NCI-H345 (cell line): ENCODE data around the gene ARFGAP1.

Source experiments
- DNase-seq: peaks from one replicate; lab custom pipeline; 2025; lab: John Stamatoyannopoulos, UW

ARFGAP1 gene

GRCh38 chr20:63272105-63273058 is at the start of gene ARFGAP1:
Gene ARFGAP1 (plus strand): TSS chr20:63272813. CDS start chr20:63275581, 2,768 bp downstream.
- peak; percentile 94 for DNase-seq

- DNase-seq, result peak; percentile 73
Observed at GRCh38 chr20:63223121-63223825, 49.3 kb upstream of the ARFGAP1 start.

- DNase-seq, result no peak
Observed at GRCh38 chr20:63223826-63224207, 48.8 kb upstream of the ARFGAP1 start.

- DNase-seq, result peak; percentile 63
Observed at GRCh38 chr20:63224412-63225081, 48.1 kb upstream of the ARFGAP1 start.

- peak; percentile 35 for DNase-seq
Observed at GRCh38 chr20:63225082-63225454, 47.5 kb upstream of the ARFGAP1 start.

GRCh38 chr20:63226042-63226943 is 46.3 kb upstream of the ARFGAP1 start:
- no peak for DNase-seq

- no peak for DNase-seq
Observed at GRCh38 chr20:63227260-63227659, 45.4 kb upstream of the ARFGAP1 start.

- DNase-seq, result no peak
Observed at GRCh38 chr20:63228806-63229205, 43.8 kb upstream of the ARFGAP1 start.

- no peak for DNase-seq
Observed at GRCh38 chr20:63230800-63231268, 41.8 kb upstream of the ARFGAP1 start.

GRCh38 chr20:63232235-63233060 is 40.2 kb upstream of the ARFGAP1 start:
- no peak for DNase-seq

- DNase-seq, result no peak
Observed at GRCh38 chr20:63233061-63233344, 39.6 kb upstream of the ARFGAP1 start.

- DNase-seq, result no peak
Observed at GRCh38 chr20:63233924-63234323, 38.7 kb upstream of the ARFGAP1 start.

GRCh38 chr20:63234693-63235398 is 37.8 kb upstream of the ARFGAP1 start:
- peak; percentile 59 for DNase-seq

- DNase-seq, result no peak
Observed at GRCh38 chr20:63235399-63235983, 37.1 kb upstream of the ARFGAP1 start, which contains the start of gene BIRC7. Gene BIRC7 (plus strand): TSS chr20:63235905. CDS start chr20:63236097, 192 bp downstream.

GRCh38 chr20:63236116-63236837 is 36.3 kb upstream of the ARFGAP1 start:
- DNase-seq, result no peak

- no peak for DNase-seq
Observed at GRCh38 chr20:63238031-63238430, 34.6 kb upstream of the ARFGAP1 start.

GRCh38 chr20:63238514-63239125 is 34.0 kb upstream of the ARFGAP1 start:
- DNase-seq, result no peak

GRCh38 chr20:63239431-63239830 is 33.2 kb upstream of the ARFGAP1 start:
- no peak for DNase-seq
